Measurements from ENCODE around the gene ZMAT5.

Gene ZMAT5

DNA sequence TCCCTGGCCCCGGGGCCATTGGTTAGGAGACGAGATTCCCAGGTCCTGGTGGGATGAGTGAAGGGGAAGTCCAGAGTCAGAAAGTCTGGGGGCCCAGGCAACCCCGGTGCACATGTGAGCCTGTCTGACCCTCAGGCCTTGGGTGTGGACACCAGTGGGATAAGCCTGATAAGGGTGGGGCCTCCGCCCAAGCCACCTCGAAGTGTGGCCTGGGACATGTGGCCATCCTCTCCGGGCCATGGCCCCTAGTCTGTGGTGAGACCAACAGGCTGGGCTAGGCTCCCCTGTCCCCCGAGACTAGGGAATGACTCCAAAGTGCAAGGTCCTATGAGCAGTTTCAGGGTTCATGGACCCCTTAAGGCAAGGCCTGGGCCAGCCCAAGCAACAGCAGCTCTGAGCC is 40.7 kb downstream of the ZMAT5 start:
- H3K4me3 ChIP-seq (ENCODE audit: control insufficient read depth, low read depth, low read length) = no peak overlapping the region
- no peak for TF ChIP-seq CTCF (IDR thresholded peaks at IDR 0.05; ENCODE audit: control insufficient read depth, insufficient read depth, low read depth, low read length, missing control alignments)
- no peak for DNase-seq (ENCODE audit: low read depth)

- no peak overlapping the region for H3K4me3 ChIP-seq (ENCODE audit: control insufficient read depth, low read depth, low read length)
- no peak for DNase-seq (ENCODE audit: low read depth)
- no peak for TF ChIP-seq CTCF (IDR thresholded peaks at IDR 0.05; ENCODE audit: control insufficient read depth, insufficient read depth, low read depth, low read length, missing control alignments)
Observed at GRCh38 chr22:29724843-29725242, 42.0 kb downstream of the ZMAT5 start.

DNA sequence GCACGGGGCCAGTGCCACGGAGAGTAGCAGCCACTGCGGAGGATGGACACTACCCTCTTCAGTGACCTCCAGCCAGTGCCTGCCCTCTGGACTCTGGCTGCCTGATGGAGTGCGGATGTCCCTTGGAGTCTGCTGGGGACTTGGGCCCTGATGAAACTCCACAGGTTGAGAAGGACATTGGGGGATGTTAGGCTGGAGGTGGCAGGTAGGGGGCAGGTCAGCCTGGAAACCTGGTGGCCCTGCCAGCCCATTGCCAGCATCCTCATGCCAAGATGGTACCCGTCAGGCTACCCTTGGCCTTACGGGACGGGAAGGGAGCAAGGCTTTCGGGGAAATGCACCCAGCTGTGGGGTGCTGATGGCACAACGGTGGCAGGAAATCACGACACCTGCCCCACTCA is 43.0 kb downstream of the ZMAT5 start:
- no peak for DNase-seq (ENCODE audit: low read depth)
- no peak overlapping the region for H3K4me3 ChIP-seq (ENCODE audit: control insufficient read depth, low read depth, low read length)
- no peak for TF ChIP-seq CTCF (IDR thresholded peaks at IDR 0.05; ENCODE audit: control insufficient read depth, insufficient read depth, low read depth, low read length, missing control alignments)

DNA sequence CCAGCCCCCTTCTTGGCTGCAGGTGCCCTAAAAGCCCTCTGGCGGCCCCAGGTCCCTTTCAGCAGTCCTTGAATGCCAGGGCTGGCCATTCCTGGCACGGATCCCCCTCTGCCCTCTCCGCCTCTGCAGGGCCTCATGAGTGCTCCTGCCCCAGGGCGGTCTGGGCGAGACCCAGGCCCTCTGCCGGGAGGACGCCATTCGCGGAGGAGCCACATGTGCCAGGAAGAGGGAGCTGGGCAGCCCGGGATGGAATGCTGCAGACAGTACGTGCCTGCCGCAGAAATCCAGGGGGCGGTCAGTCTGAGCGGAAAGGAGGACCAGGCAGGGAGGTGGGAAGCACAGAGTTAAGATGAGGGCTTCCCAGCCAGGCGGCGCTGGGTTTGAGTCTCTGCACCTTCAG is 44.2 kb downstream of the ZMAT5 start:
- no peak for TF ChIP-seq CTCF (IDR thresholded peaks at IDR 0.05; ENCODE audit: control insufficient read depth, insufficient read depth, low read depth, low read length, missing control alignments)
- H3K4me3 ChIP-seq (ENCODE audit: control insufficient read depth, low read depth, low read length) = no peak overlapping the region

DNA sequence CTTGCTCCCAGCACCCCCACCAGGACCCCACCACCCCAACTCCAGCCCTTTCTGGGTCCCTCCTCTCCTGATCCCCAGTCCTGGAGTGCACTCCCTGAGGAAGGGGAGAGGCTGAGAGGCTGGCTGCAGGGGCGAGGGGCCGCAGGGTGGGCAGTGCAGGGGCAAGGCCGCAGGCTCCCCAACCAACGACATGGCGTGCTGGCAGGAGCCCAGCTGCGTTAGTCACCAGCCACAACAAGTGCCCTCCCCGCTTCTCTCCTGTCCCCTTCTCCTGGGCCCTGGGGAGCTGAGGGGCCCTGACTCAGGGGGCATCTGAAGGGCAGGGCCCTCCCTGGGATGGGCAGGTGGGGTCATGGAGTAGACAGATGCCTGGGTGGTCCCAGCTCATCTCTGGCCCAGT is 44.7 kb downstream of the ZMAT5 start:
- no peak for DNase-seq (ENCODE audit: low read depth)
- no peak for TF ChIP-seq CTCF (IDR thresholded peaks at IDR 0.05; ENCODE audit: control insufficient read depth, insufficient read depth, low read depth, low read length, missing control alignments)
- H3K4me3 ChIP-seq (ENCODE audit: control insufficient read depth, low read depth, low read length) = no peak overlapping the region

More for the DNA sequence above, 44.2 kb downstream of the ZMAT5 start:
- DNase-seq (ENCODE audit: low read depth) = no peak

DNA sequence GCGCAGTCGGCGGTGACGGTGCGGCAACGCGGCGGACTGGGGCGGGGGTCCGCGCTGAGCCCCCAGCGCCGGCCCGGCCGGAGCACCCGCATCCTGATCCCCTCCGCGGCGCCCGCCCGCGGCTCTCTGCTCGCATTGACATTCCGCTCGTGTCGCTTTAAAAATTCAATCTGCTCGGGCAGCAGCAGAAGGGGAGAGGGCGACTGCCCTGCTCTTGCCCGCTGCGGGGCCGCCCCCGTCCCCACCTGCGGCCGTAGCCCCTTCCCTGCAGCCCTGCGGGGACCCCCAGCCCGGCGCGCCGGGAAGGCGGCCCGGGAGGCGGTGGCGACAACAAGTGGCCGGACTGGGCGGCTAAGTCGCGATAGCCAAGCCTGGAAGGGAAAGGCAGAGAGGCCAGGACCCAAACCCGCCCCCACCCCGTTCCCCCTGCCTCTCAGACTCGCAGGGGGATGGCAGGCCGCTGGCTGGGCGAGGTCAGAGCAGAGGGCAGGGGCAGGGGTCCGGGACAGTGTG is 45.9 kb downstream of the ZMAT5 start:
- DNase-seq (ENCODE audit: low read depth) = no peak
- no peak for TF ChIP-seq CTCF (IDR thresholded peaks at IDR 0.05; ENCODE audit: control insufficient read depth, insufficient read depth, low read depth, low read length, missing control alignments)
- H3K4me3 ChIP-seq (ENCODE audit: control insufficient read depth, low read depth, low read length) = no peak overlapping the region
